GM23338 (cell line): ENCODE results near the gene SETDB1. TPM values are rescaled to one million over a fixed set of nuclear protein-coding genes. Genes with fewer than 3 reads are reported as not detected.
A peak's percentile ranks its signal among the peaks of the same experiment; 100 is the strongest.

Experiments
- ATAC-seq: fragments of 200-7000 bp; cut with Tn5 transposase; 3 replicates; pipeline ENCODE4 v1.9.1; 2020
- DNase-seq: peaks from one replicate; pipeline ENCODE4 v3.0.0-alpha.2; 2015; ENCODE audit warnings: low spot score
- H2AFZ ChIP-seq: fragments of 200-600 bp; sonication (generic); 2 replicates; pipeline ENCODE4 v1.8.0; 2016; ENCODE audit warnings: antibody characterized with exemption, mild to moderate bottlenecking, moderate library complexity
- H3F3A ChIP-seq: fragments of 200-600 bp; sonication (generic); replicated peaks from 2 replicates; pipeline ENCODE4 v1.8.0; 2017; ENCODE audit warnings: antibody characterized with exemption, mixed run types, low read depth
- H3K27ac ChIP-seq: fragments of 200-600 bp; sonication (generic); 2 replicates; pipeline ENCODE4 v1.6.1; 2016; ENCODE audit warnings: low read depth
- H3K27me3 ChIP-seq: fragments of 200-600 bp; sonication (generic); 2 replicates; pipeline ENCODE4 v1.8.0; 2016; ENCODE audit warnings: mild to moderate bottlenecking, mixed run types, moderate library complexity; ENCODE audit not compliant: insufficient read depth
- H3K36me3 ChIP-seq: fragments of 200-600 bp; sonication (generic); 2 replicates; pipeline ENCODE4 v1.8.0; 2016; ENCODE audit warnings: mild to moderate bottlenecking; ENCODE audit not compliant: insufficient read depth
- H3K4me1 ChIP-seq: fragments of 200-600 bp; sonication (generic); 2 replicates; pipeline ENCODE4 v1.8.0; 2016; ENCODE audit warnings: mild to moderate bottlenecking, moderate library complexity; ENCODE audit not compliant: insufficient read depth
- H3K4me2 ChIP-seq: fragments of 200-600 bp; sonication (generic); 2 replicates; pipeline ENCODE4 v1.7.1; 2017; ENCODE audit warnings: mixed run types
- H3K4me3 ChIP-seq: fragments of 200-600 bp; sonication (generic); 2 replicates; pipeline ENCODE4 v1.6.1; 2016; ENCODE audit warnings: mixed run types
- H3K79me2 ChIP-seq: fragments of 200-600 bp; sonication (generic); replicated peaks from 2 replicates; pipeline ENCODE4 v1.8.0; 2017; ENCODE audit warnings: mild to moderate bottlenecking; ENCODE audit not compliant: insufficient read depth
- H3K9me2 ChIP-seq: fragments of 200-600 bp; sonication (generic); 2 replicates; pipeline ENCODE4 v1.8.0; 2017; ENCODE audit not compliant: insufficient read depth
- H4K20me1 ChIP-seq: fragments of 200-600 bp; sonication (generic); replicated peaks from 2 replicates; pipeline ENCODE4 v1.8.0; 2017; ENCODE audit warnings: mild to moderate bottlenecking; ENCODE audit not compliant: insufficient read depth
- H3K27ac Mint-ChIP-seq: 2 replicates; pipeline ENCODE4 v1.8.0; 2020; ENCODE audit warnings: inconsistent platforms, mild to moderate bottlenecking, moderate library complexity, mixed read lengths
- H3K27me3 Mint-ChIP-seq: 3 replicates; pipeline ENCODE4 v1.8.0; 2022; ENCODE audit warnings: low read depth, mild to moderate bottlenecking, moderate library complexity, mixed read lengths, inconsistent platforms; ENCODE audit not compliant: insufficient read depth, poor library complexity
- H3K36me3 Mint-ChIP-seq: 3 replicates; pipeline ENCODE4 v1.8.0; 2021; ENCODE audit warnings: low read depth, mild to moderate bottlenecking, inconsistent platforms, moderate library complexity, mixed read lengths
- H3K4me1 Mint-ChIP-seq: 3 replicates; pipeline ENCODE4 v1.8.0; 2020; ENCODE audit warnings: mild to moderate bottlenecking, inconsistent platforms, mixed read lengths
- H3K4me3 Mint-ChIP-seq: 3 replicates; pipeline ENCODE4 v1.8.0; 2021; ENCODE audit warnings: moderate library complexity, mild to moderate bottlenecking, inconsistent platforms, mixed read lengths
- H3K9me3 Mint-ChIP-seq: 3 replicates; pipeline ENCODE4 v1.8.0; 2020; ENCODE audit warnings: moderate library complexity, mild to moderate bottlenecking, inconsistent platforms, mixed read lengths
- CREB1 ChIP-seq: fragments of 250-450 bp; sonication (Bioruptor Pico); IDR thresholded peaks from 2 replicates; pipeline ENCODE4 v1.5.0; 2020; ENCODE audit warnings: low read depth, mild to moderate bottlenecking, moderate library complexity
- CTCF ChIP-seq, 2 experiments: fragments of 200-600 bp in 1 of 2; sonication (generic) in 1 of 2; conservative IDR thresholded peaks; 2 replicates each; pipeline versions ENCODE4 v1.5.1 to v1.6.1; 2016 to 2017; ENCODE audit warnings: antibody characterized with exemption in 2 of 2, low read depth in 2 of 2, mild to moderate bottlenecking in 2 of 2, moderate library complexity in 1 of 2
- EZH2 ChIP-seq: fragments of 200-600 bp; sonication (generic); IDR thresholded peaks from one replicate; pipeline ENCODE4 v1.8.0; 2017; ENCODE audit warnings: antibody characterized with exemption, mild to moderate bottlenecking, low read depth; ENCODE audit not compliant: unreplicated experiment
- EZH2phosphoT487 ChIP-seq: fragments of 200-600 bp; sonication (generic); IDR thresholded peaks from one replicate; pipeline ENCODE4 v1.8.1; 2018; ENCODE audit warnings: antibody characterized with exemption; ENCODE audit not compliant: unreplicated experiment
- NANOG ChIP-seq: IDR thresholded peaks from 2 replicates; pipeline ENCODE4 v1.6.1; 2016; ENCODE audit warnings: antibody characterized with exemption, borderline replicate concordance
- POLR2AphosphoS5 ChIP-seq: IDR thresholded peaks from 2 replicates; pipeline ENCODE4 v1.6.1; 2016; ENCODE audit warnings: antibody characterized with exemption, low read depth
- REST ChIP-seq: IDR thresholded peaks from one replicate; pipeline ENCODE4 v1.6.1; 2018; ENCODE audit warnings: antibody characterized with exemption; ENCODE audit not compliant: unreplicated experiment
- STAT1 ChIP-seq: IDR thresholded peaks from one replicate; pipeline ENCODE4 v1.6.1; 2016; ENCODE audit warnings: antibody characterized with exemption; ENCODE audit not compliant: unreplicated experiment
- ZNF114 ChIP-seq: fragments of 250-450 bp; sonication (Bioruptor Pico); IDR thresholded peaks from 2 replicates; pipeline ENCODE4 v1.5.0; 2020; ENCODE audit warnings: mild to moderate bottlenecking, moderate library complexity
- ZNF331 ChIP-seq: fragments of 250-450 bp; sonication (Bioruptor Pico); IDR thresholded peaks from 2 replicates; pipeline ENCODE4 v1.5.0; 2020; ENCODE audit warnings: low read depth, mild to moderate bottlenecking, moderate library complexity
- ZNF462 ChIP-seq: fragments of 250-450 bp; sonication (Bioruptor Pico); IDR thresholded peaks from 2 replicates; pipeline ENCODE4 v1.5.0; 2020; ENCODE audit warnings: mild to moderate bottlenecking, moderate library complexity
- polyA plus RNA-seq: library from polyadenylated mRNA; unstranded; fragments of >200 nt; fragmentation: Nextera tagmentation; extraction: Ambion mirVana; gene quantifications from 2 replicates; pipeline ENCODE4 v1.2.1, GENCODE V29; 2016
- total RNA-seq: library from RNA; depleted of rRNA; stranded (reverse); fragments of >200 nt; shearing (Covaris generic); gene quantifications from 2 replicates; pipeline ENCODE4 v1.2.3, GENCODE V29; 2014

SETDB1 gene
- total and polyA plus RNA-seq, 2 experiments from 2014 or later, result 16.9 to 47.4 TPM

- H3K36me3 ChIP-seq, result no peaks in the 10 kb centered on the region
- H4K20me1 ChIP-seq, result no peaks in the 10 kb centered on the region
- no peak overlapping the region for H2AFZ ChIP-seq
- H3K36me3 Mint-ChIP-seq, result peaks cover 5% of the 10 kb centered on the region; the same call in 2 of the 3 replicates
- H3K4me1 ChIP-seq, result no peaks in the 10 kb centered on the region
- H3K4me1 Mint-ChIP-seq, result peaks cover 11% of the 10 kb centered on the region
- no peaks in the 10 kb centered on the region for H3K27me3 ChIP-seq
- H3K79me2 ChIP-seq, result no peaks in the 10 kb centered on the region
- H3K9me2 ChIP-seq, result no peaks in the 10 kb centered on the region
- H3K27ac ChIP-seq, result peak overlapping the region; percentile 63; the same call in 1 of the 2 replicates
- no peak for DNase-seq
- no peak overlapping the region for H3K4me3 Mint-ChIP-seq
- H3K4me3 ChIP-seq, result no peak overlapping the region
- H3K9me3 Mint-ChIP-seq, result no peaks in the 10 kb centered on the region
- no peak overlapping the region for H3K4me2 ChIP-seq
- peaks cover 12% of the 10 kb centered on the region for H3K27me3 Mint-ChIP-seq
- no peak for ATAC-seq
- no peaks in the 10 kb centered on the region for H3F3A ChIP-seq
- no peak overlapping the region for H3K27ac Mint-ChIP-seq
- TF ChIP-seq STAT1 (no peak), CTCF (conservative IDR thresholded peaks at IDR 0.05; ENCODE audit: low read depth in 2 of 2) (no peak), POLR2AphosphoS5 (no peak), EZH2 (no peak), ZNF114 (CRISPR knock-in tag) (no peak), CREB1 (CRISPR knock-in tag) (no peak), REST (no peak), NANOG (no peak)
Measured at GRCh38 chr1:150999051-150999674, 73.0 kb downstream of the SETDB1 start.

- Mint-ChIP-seq H3K9me3 (no peaks in the 10 kb centered on the region), H3K4me3 (no peak overlapping the region), H3K4me1 (peaks cover 11% of the 10 kb centered on the region), H3K36me3 (peaks cover 5% of the 10 kb centered on the region; the same call in 2 of the 3 replicates), H3K27me3 (peaks cover 14% of the 10 kb centered on the region), H3K27ac (no peak overlapping the region)
- no peak overlapping the region for H2AFZ ChIP-seq
- no peaks in the 10 kb centered on the region for H3K27me3 ChIP-seq
- no peak overlapping the region for H3K27ac ChIP-seq
- ATAC-seq (no peak), DNase-seq (no peak)
- no peaks in the 10 kb centered on the region for H3K79me2 ChIP-seq
- H3K4me3 ChIP-seq, result no peak overlapping the region
- H3K4me2 ChIP-seq, result no peak overlapping the region
- no peaks in the 10 kb centered on the region for H4K20me1 ChIP-seq
- H3F3A ChIP-seq, result no peaks in the 10 kb centered on the region
- H3K9me2 ChIP-seq, result no peaks in the 10 kb centered on the region
- peaks cover 3% of the 10 kb centered on the region; the same call in 1 of the 2 replicates for H3K4me1 ChIP-seq
- no peaks in the 10 kb centered on the region for H3K36me3 ChIP-seq
- TF ChIP-seq EZH2phosphoT487 (no peak), ZNF114 (CRISPR knock-in tag) (no peak), ZNF331 (no peak), ZNF462 (CRISPR knock-in tag) (no peak)
Measured at GRCh38 chr1:150999926-151000325, 73.8 kb downstream of the SETDB1 start.
